Body of pancreas (tissue), 4 donors: Measurements from ENCODE around the gene ZBTB43.

Experiments used
- POLR2A ChIP-seq, 3 donors: fragments of 450-650 bp; IDR thresholded peaks; one replicate each; pipeline ENCODE4 v1.6.1; 2016; ENCODE audit warnings: antibody characterized with exemption in 3 of 3, mild to moderate bottlenecking in 2 of 3
- TF ChIP-seq, protein P1 (sequence below), 7 experiments: fragments of 450-650 bp in 4 of 7; fragments of 200-600 bp in 3 of 7; sonication (generic) in 3 of 7; IDR thresholded peaks; one replicate each; pipeline ENCODE4 v1.5.1; 2016 to 2019; ENCODE audit warnings: antibody characterized with exemption in 7 of 7

DNA sequence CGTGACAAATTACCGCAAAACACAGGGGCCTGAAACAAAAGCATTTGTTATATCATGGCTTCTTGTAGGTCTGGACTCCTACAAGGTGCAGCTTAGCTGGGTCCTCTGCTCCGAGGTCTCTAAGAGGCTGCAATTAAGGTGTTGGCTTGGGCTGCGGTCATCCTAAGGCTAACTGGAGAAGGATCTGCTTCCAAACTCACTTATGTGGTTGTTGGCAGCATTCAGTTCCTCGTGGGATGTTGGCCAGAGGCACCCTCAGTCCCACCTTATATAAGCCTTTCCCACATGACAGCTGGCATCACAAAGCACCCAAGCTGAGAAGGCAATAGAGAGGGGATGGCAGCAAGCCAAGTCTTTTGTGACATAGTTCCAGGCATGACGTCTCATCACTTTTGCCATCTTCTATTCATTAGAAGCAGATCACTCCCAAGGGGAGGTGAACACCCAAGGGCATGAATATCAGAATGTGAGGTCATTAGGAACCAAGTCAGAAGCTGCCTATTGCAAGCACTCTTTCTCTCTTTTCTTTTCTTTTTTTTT, 47.9 kb upstream of the ZBTB43 start:
- no peak for TF ChIP-seq POLR2A (IDR thresholded peaks at IDR 0.05)
- TF ChIP-seq, protein P1, sequence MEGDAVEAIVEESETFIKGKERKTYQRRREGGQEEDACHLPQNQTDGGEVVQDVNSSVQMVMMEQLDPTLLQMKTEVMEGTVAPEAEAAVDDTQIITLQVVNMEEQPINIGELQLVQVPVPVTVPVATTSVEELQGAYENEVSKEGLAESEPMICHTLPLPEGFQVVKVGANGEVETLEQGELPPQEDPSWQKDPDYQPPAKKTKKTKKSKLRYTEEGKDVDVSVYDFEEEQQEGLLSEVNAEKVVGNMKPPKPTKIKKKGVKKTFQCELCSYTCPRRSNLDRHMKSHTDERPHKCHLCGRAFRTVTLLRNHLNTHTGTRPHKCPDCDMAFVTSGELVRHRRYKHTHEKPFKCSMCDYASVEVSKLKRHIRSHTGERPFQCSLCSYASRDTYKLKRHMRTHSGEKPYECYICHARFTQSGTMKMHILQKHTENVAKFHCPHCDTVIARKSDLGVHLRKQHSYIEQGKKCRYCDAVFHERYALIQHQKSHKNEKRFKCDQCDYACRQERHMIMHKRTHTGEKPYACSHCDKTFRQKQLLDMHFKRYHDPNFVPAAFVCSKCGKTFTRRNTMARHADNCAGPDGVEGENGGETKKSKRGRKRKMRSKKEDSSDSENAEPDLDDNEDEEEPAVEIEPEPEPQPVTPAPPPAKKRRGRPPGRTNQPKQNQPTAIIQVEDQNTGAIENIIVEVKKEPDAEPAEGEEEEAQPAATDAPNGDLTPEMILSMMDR (IDR thresholded peaks at IDR 0.05): no peak
